ENCODE results near the gene DBH.

DBH gene

DNA sequence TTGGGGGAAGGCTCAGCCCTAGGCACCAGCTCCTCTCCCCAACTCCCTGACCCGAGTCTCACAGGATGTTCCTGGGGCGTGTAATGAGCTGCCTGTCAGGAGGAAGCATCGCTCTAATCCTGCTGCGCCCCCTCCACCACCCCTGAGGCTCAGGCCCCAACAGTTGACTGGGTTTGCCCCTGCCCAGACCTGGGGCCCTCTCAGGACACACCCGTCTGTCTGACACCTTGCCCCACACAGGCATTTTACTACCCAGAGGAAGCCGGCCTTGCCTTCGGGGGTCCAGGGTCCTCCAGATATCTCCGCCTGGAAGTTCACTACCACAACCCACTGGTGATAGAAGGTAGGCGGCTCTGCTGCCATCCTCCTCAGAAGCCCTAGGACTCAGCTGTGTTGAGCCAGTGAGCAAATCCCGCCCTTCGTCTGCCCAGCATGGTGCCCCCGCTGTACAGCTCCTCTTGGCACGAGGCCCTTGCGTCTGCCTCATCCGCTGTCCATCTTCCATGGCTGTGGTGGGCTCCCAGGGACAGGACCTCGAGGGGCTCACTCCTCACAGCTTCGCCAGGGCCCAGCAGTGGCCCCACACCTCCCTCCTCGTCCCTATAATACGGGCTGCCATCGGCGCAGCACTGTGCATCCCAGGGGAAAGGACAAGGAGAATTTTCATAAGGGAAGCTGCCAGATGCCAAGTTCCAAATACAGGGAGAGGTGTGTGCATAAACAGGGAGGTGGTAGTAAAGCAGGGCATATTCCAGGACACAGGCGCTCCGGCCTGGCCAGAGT is 8.0 kb downstream of the DBH start:
- DNase-seq (ENCODE audit: low read depth) = no peak

DNA sequence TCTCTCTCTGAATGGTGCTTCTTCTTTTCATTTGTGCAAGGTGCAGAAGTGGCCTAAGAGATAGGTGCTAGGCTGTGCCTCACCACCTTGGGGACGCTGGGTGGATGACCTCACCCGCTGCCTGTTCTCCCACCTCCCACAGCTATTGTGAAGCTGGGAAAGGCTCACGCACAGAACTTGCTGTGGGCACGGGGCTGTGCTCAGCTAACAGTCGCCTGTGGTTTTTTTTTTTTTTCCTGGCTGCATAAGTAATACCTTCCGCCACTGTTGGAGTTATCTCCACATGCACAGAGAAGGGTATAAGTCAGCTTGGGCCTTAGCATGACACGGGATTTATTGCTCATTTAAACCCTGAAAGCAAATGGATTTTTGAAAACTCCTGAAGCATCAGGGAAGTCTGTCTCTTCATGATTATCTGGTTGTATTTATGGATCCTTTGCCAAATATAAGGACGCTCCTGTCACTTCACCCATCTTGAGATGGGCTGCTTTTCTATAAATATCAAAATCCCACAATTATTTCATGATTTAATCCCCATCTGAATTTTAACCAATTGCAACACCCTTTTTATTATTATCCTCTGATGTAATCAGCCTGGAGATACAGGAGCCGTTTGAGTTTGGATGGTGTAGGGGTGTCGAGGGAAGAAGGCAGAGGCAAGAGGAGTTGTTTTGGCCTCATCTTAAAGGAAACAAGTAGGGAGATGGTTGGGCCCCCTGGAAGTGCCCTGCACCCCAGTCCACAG is 9.0 kb downstream of the DBH start:
- no peak for DNase-seq (ENCODE audit: low read depth)

DNA sequence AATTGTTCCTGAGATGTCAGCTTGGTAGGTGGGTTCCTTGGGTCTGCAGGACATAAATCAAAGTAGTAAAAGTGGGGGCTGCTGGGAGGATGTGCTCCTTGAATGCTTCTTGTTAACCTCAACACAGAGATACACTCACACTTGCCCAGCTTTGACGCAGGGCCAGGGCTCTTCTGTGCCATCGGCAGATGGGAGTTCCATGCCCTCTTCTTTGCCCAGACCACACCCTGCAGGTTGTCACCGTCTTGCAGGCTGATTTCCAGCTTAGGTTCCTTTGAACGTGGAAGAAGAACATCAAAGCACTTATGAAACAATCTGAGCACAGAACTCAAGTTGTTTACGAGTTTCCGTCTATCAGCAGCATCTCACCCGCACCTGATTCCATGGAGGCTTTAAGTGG is 11.0 kb downstream of the DBH start:
- no peak for DNase-seq (ENCODE audit: low read depth)

DNA sequence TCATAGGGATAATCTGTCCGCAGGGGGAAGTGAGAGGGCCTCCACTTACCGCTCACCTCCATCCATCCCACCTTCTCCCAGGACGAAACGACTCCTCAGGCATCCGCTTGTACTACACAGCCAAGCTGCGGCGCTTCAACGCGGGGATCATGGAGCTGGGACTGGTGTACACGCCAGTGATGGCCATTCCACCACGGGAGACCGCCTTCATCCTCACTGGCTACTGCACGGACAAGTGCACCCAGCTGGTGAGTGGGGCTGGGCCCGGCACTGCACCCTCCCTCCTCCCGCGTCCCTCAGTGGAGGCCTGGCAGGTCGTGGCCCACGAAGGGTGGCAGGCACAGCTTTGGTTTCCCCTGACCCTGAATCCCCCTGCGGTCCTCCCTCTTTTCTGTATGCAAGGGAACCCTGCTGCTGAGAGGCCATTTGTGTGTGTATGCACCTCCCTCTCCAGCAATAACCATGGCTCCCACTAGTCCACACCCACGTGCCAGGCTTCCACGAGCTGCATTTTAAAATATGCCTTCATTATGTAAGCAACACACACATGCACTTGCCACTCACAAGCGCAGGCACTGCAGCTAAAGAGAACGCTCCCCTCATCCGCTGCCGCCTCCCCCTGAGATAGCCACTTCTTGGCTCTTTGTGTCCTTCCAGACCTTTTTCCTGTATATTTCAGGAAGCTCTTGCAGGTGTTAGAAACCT is 11.8 kb downstream of the DBH start:
- DNase-seq (ENCODE audit: low read depth) = no peak

DNA sequence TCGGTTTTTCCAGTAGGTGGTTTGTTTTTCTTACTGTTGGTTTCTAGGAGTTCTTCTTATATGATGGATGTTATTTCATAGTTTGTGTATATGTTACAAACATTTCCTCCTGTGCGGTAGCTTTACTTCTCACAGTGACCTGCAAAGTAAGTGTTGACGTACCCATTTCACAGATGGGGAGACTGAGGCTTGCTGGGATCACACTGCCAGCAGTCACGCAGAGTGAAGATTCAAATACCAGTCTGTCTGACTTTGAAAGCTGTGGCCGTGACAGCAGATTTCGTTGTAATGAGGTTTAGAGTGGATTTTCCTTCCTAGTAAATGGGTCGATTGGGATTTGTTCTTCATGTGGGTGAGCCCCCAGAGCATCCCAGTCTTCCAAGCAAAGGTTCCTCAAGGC is 13.0 kb downstream of the DBH start:
- no peak for DNase-seq (ENCODE audit: low read depth)

DNA sequence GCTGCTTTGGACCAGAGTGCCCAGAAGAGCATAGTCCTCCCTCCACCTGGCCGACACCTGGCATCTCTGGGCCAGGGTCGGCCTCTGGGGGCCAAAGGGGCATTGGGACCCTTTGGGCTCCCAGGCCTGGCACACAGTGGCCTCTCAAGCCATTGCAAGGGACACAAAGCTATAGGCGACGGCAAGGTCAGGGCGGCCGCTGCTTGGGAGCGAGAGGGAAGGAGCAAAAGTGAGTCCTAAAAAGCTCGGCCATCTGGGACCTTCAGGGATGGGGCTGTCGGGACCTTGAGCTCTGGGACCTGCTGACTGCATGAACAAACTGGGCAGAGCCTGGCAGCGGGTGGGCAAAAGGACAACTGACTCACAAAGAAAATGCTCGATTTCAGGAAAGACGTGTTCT is 13.9 kb downstream of the DBH start:
- DNase-seq (ENCODE audit: low read depth) = no peak

DNA sequence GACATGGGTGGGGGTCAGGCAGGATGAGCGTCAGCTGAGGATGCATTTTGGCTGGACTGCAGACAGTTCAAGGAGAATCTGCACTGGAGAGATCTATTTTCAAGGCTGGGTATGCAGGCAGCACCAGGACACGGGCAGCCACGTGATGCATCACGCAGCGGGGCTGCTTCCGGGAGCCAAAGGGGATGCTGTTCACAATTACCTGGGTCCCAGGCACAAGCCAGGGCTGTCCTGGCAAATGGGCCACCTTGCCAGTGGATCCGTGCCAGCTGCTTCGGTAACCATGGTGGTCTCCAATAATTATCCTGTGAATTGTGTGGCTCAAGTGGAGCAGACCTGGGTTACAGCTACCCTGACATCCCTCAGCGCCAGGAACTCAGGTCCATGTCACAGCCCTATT is 17.5 kb downstream of the DBH start:
- DNase-seq (ENCODE audit: low read depth) = no peak

DNA sequence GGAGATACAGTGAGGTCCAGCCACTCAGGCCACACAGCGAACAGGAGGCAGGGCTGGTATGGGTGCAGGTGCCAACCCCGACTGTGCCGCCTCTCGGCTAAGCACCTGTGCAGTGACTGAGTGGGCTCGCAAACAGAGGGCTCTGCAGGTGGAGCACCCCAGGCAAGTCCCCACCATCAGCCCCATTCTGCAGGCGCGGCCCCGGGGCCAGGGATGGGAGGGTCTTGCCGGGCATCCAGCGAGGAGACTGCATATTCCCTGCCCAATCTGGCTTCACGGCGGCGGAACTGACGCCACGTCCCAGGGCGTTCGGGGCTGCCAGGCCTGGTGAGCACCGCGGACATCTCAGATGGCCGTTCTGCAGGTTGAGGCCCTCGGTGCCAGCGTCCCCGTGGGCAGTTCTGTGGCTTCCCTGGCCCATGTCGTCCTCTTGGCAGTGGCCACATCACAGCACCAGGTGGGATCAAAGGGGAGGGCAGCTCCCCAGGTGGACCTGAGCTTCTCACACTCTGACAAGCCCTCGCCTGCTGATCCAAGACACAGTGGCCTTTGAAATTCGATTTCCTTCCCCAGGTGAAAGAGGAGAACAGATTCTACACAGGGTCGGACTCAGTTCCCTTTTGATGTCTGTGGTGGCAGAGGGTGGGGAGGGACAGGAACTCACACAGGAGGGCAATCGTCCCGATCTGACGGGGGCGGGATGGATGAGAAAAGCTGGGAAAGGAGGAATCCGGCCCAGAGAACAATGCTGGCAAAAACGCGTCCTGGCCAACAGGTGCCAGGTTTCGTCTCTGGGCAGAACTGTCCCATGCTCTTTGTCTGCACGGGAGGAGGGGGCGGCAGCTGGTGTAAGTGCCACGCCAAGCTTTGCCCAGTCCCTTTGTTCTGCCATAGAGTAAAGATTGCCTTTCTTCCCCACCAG is 18.8 kb downstream of the DBH start:
- no peak for DNase-seq (ENCODE audit: low read depth)

DNA sequence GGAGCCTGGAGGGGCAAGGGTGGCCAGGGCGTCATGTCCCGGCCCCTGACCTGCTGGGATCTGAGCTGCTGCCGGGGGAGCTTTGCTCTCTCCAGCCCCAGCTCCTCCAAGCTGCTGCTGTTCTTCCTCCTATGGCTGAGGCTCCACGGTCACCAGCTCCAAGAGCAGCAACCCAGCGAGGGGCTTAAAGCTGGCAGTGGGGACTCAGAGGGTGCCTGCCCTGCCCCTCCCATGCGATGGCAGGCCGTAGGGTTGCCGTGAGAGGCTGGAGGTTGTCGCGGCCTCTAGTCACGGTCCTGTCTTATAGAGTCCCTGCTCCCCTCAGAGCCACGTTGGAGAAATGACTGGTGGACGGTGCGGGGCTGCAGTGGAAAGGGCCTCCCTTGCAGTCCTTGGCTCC is 19.5 kb downstream of the DBH start:
- DNase-seq (ENCODE audit: low read depth) = no peak

DNA sequence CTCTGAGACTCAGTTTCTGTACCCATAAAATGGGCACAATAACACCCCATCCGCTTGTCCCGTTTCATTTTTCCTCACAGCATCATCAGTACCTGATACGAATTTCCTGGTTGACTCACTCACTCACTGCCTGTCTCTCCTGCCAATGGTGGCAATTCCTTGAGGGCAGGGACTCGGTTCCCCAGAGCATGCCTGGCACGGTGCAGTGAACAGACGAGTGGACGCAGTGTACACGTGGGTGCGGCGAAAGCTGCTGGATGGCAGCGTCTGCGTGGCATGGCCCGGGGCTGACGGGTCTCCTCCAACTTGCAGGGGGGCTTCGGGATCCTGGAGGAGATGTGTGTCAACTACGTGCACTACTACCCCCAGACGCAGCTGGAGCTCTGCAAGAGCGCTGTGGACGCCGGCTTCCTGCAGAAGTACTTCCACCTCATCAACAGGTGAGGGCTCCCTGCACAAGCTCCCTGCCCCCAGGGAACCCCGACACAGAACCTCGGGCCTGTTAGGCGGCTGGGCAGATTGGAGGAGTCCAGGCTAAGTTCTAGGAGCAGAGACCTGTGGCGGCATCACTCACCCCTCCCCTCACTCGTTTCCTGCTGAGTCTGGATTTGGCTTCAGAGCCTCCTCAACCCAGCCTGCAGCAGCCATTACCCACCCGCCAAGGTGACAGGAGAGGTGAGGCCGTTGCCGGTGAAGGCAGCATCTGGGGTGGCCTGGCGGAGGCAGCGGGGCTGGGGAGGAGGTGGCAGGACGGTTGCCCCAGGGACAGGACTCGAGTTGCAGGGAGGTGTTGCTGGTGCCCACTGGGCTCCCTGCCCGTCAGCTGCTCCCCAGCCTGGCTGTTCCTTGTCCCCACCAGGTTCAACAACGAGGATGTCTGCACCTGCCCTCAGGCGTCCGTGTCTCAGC is 20.3 kb downstream of the DBH start:
- no peak for DNase-seq (ENCODE audit: low read depth)

DNA sequence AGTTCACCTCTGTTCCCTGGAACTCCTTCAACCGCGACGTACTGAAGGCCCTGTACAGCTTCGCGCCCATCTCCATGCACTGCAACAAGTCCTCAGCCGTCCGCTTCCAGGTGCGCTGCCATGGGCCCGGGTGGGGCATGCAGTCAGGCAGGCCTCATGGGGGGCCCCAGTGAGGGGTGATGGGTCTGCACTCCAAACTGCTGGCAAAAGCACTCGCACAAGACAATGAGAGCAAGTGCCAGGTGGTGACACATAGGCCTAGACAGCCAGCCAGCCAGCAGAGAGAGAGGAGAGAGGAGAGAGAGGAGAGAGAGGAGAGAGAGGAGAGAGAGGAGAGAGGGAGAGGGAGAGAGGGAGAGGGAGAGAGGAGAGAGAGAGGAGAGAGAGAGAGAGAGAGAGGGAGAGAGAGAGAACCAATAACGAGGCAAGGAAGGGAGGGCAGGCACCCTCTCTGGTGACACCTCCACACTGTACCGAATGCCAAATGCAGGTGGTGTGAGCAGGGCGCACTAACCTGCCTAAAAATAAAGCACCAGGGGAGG is 21.0 kb downstream of the DBH start:
- no peak for DNase-seq (ENCODE audit: low read depth)

DNA sequence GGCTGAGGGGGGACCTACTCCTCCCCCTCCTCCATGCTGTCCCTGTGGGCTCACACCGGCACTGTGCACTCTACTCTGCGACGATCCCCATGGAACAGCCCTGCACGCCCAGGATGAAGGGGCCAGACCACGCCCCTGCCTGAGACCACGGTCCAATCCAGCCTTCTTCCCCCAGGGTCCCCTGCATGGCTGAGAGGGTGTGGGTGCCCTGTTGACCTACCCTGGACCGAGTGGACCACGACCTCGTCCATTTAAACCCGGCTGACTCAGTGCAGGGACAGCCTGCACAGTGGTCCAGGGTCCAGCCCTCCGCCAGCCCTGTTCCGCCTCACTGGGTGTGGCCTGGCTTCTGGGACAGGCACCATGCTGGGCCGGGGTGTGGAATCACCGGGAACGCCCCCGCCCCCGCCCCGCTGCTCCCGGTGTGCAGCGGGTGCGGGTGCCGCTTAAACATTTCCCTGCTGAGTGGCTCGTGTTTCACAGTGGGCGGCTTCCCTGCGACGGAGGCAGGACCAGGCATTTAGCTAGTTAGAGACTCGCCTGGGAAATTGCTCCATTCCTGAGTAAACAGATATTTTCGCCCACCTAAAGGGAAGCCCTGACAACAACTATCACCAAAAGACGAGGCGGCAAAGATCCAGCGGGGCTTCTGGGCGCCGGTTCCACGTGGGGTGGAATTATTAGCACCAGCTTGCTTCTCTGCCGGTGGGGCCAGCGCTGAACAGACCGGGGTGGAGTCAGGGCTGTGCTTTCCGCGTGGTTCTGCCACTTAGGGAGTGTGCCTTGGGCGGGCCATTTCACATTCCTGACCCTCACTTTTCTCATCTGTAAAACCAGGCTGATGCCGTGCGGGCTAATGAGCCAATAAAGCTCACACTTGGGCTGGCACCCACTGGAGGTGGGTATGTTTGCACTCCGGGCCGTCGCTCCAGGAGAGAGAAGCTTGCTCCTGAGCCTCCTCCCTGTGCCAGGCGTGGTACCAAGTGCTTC is 22.6 kb downstream of the DBH start:
- DNase-seq (ENCODE audit: low read depth) = no peak

DNA sequence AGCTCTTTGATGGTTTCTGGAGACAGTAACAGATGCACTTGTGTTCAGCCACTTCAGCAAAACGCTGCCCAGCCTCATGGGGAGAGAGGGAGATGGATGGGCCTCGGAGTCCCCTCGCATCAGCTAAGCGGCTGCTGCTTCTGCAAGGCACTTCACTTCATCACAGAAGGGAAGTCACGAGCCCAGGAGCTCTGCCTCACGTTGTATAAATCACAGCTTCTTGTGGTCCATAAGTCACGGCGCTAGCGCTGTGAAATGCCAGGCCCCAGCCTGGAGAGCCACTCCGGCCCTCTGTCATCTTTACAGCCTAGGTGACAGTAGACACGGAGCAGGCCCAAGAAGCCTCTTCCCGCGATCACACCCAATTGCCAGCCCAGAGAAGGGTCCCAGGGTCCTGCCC is 23.4 kb downstream of the DBH start:
- no peak for DNase-seq (ENCODE audit: low read depth)

DNA sequence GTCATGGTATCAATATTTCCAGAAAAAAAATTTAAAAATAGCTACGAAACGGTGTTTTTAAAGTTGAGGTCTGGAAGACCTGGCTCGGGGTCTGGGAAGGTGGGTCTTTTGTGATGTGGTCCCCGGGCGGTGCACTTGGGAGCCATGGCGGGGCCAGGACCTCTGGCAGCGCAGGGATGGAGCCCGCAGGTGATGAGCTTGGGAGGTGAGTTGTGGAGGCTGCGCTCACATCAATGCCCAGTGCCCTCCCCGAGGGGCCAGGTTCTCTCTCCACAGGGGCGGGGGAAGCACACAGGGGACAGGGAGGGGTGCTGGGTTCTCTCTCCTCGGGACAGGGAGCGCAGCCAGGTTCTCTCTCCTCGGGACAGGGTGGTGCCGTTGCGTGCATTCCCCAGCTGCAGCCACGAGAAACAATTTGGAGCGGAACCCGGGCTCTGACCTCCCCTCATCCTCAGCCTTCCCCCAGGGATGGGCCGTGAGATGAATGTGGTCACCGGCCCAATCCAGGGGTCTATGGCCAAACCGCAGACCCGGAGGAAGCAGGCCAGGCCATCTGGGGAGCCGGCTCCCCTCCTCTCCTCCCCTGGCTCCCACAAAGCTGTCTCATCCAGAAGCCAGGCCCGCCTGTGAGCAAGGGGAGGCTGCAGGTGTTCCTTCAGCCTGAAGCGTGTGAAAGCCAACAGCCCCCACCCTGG is 25.8 kb downstream of the DBH start:
- DNase-seq (ENCODE audit: low read depth) = no peak

DNA sequence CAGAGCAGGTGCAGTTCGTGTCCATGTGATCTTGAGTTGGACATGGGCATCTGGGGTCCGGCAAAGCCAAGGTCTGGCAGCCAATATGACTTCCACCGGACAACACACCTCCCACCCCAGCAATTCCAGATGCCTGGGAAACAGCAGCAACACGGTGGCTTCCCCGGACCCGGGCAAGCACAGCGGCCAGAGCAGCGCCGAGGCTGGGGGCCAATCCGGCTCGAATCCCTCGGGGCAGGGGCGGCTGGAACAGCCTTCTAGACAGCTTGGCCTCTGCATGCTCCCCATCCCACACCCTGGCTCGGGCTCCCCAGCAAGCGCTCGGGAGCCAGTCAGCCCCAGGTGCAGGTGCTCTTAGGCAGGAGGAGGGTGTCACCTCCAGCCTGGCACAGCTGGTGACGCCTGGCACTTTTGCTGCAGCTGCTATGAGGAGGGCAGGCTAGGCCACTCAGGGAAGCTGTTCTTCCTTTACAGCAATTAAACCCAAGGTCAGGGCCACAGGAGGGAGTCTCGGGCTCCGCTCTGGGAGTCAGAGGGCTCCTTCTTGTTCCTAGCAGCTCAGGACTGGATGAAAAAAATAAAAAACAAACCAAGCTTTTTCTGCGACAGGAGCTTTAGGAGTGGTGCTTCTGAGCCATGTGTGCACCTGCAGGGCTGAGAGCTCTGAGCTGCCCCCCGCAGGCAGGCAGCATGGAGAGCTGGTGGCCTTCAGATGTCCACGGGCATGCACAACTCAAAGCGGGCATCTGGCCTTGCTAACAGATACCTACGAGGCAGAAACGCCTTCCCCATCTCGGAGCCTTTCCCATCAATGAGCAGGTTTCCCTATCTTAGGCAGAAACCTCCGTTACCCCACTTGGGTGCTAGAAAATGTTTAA is 28.2 kb downstream of the DBH start:
- DNase-seq (ENCODE audit: low read depth) = no peak

DNA sequence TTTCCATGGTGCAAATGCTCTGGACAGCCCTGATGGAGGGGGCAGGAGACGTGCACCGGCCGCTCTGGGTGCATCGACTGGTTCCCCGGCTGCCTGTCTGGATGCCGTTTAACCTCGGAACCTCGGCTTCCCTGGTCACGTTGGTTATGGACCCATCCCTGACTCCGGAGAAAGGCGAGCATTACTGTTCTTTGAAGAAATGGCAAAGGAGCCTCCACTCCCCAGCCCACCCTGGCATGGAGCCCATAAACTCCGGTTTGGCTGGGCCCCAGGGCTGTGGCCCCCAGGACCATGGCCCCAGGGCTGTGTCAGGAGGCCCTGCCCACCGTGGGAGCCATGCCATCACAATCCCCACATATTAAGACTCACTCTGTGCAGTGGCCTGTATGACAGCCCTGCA is 28.9 kb downstream of the DBH start:
- DNase-seq (ENCODE audit: low read depth) = no peak

DNA sequence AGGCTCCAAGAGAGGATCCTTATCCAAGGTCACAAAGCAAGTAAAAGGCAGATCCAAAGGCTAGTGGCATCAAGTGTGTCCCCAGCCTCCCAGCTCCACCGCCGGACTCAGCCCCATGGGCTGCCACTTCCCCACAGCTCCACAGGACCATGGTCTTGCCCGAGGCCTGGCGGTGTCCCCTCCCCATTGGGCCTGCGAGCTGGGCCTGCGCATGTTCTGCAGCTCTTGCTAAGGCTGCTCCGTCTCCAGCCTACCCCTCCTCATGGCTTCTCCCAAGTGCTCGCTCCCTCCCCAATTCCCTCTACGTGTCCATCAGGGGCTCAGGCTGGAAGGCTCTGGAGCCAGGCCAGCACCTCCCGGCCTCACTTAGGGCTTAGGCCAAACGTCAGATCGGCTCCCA is 29.4 kb downstream of the DBH start:
- no peak for DNase-seq (ENCODE audit: low read depth)

DNA sequence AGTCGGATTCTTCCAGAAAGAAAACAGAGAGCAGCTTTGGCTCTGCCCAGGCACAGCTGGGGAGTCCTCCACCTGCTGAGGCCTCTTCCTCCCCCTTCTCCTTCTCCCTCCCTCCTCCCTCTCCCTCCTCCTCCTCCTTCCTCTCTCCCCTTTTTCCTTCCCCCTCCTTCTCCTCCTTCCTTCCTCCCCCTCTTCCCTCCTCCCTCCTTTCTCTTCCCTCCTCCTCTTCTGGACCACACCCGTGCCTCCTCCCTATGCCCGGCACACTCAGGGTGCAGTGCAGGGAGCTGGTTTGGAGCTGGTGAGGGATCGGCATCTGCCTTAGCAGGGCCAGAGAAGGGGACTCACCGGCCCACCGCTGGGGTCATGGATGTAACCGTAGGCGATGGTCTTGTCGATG is 30.2 kb downstream of the DBH start:
- DNase-seq (ENCODE audit: low read depth) = no peak
